Measurements from ENCODE around the gene PTPRA. TPM values are rescaled to one million over a fixed set of nuclear protein-coding genes. Genes with fewer than 3 reads are reported as not detected.

PTPRA gene
- total RNA-seq, 4 donors from 2014 or later, result 80.6 to 121 (median 97.1) TPM

- no peak for DNase-seq
- no peaks in the 10 kb centered on the region for H3K4me1 ChIP-seq
- TF ChIP-seq POLR2A (IDR thresholded peaks at IDR 0.05), result no peak
- TF ChIP-seq CTCF (IDR thresholded peaks at IDR 0.05), result no peak
- no peaks in the 10 kb centered on the region for H3K36me3 ChIP-seq
- no peak overlapping the region for H3K4me3 ChIP-seq
- intact Hi-C loops (cut with DNase I; ENCODE audit: low total_unique reads), result no loop called here
- H3K9me3 ChIP-seq, result no peaks in the 10 kb centered on the region
- H3K27ac ChIP-seq, result no peak overlapping the region
- no peaks in the 10 kb centered on the region for H3K27me3 ChIP-seq
These were observed 94.6 kb downstream of the PTPRA start for GRCh38 chr20:2967841-2968240.

- H3K27me3 ChIP-seq, result no peaks in the 10 kb centered on the region
- no peak for DNase-seq
- H3K36me3 ChIP-seq, result no peaks in the 10 kb centered on the region
- TF ChIP-seq CTCF (IDR thresholded peaks at IDR 0.05) (no peak), POLR2A (IDR thresholded peaks at IDR 0.05) (no peak)
- H3K9me3 ChIP-seq, result no peaks in the 10 kb centered on the region
- no peak overlapping the region for H3K27ac ChIP-seq
- no peaks in the 10 kb centered on the region for H3K4me1 ChIP-seq
- no peak overlapping the region for H3K4me3 ChIP-seq
- intact Hi-C loops (cut with DNase I; ENCODE audit: low total_unique reads), result no loop called here
These were observed 98.8 kb downstream of the PTPRA start for GRCh38 chr20:2972126-2972525.

GRCh38 chr20:2973574-2973973 lies 100.3 kb downstream of the PTPRA start:
- H3K4me3 ChIP-seq, result no peak overlapping the region
- intact Hi-C loops (cut with DNase I; ENCODE audit: low total_unique reads), result no loop called here
- no peaks in the 10 kb centered on the region for H3K27me3 ChIP-seq
- TF ChIP-seq CTCF (IDR thresholded peaks at IDR 0.05), result no peak
- no peak for TF ChIP-seq POLR2A (IDR thresholded peaks at IDR 0.05)
- H3K27ac ChIP-seq, result no peak overlapping the region
- no peak for DNase-seq
- no peaks in the 10 kb centered on the region for H3K9me3 ChIP-seq
- no peaks in the 10 kb centered on the region for H3K36me3 ChIP-seq
- no peaks in the 10 kb centered on the region for H3K4me1 ChIP-seq

GRCh38 chr20:2978519-2978918 lies 105.2 kb downstream of the PTPRA start:
- Histone ChIP-seq H3K9me3 (no peaks in the 10 kb centered on the region), H3K36me3 (no peaks in the 10 kb centered on the region), H3K27me3 (no peaks in the 10 kb centered on the region), H3K4me1 (no peaks in the 10 kb centered on the region), H3K4me3 (no peak overlapping the region), H3K27ac (no peak overlapping the region)
- no peak for TF ChIP-seq POLR2A (IDR thresholded peaks at IDR 0.05)
- TF ChIP-seq CTCF (IDR thresholded peaks at IDR 0.05), result no peak
- intact Hi-C loops (cut with DNase I; ENCODE audit: low total_unique reads), result no loop called here
- no peak for DNase-seq

GRCh38 chr20:2981646-2982045 lies 108.4 kb downstream of the PTPRA start:
- intact Hi-C loops (cut with DNase I; ENCODE audit: low total_unique reads), result no loop called here
- DNase-seq, result no peak
- H3K9me3 ChIP-seq, result no peaks in the 10 kb centered on the region
- H3K36me3 ChIP-seq, result no peaks in the 10 kb centered on the region
- TF ChIP-seq CTCF (IDR thresholded peaks at IDR 0.05) (no peak), POLR2A (IDR thresholded peaks at IDR 0.05) (no peak)
- no peaks in the 10 kb centered on the region for H3K27me3 ChIP-seq
- H3K4me3 ChIP-seq, result no peak overlapping the region
- no peaks in the 10 kb centered on the region for H3K4me1 ChIP-seq
- no peak overlapping the region for H3K27ac ChIP-seq

Measured in uterus (tissue), 4 donors.